Osteoblast (primary cell): ENCODE data around the gene GCK. TPM values are rescaled to one million over a fixed set of nuclear protein-coding genes. Genes with fewer than 3 reads are reported as not detected.

Source experiments
- DNase-seq: peaks from one replicate; pipeline ENCODE4 v3.0.0; 2011; ENCODE audit warnings: low spot score, mixed read lengths; ENCODE audit not compliant: insufficient read length; ENCODE audit errors: missing footprints
- H2AFZ ChIP-seq: 2 replicates; pipeline ENCODE4 v1.6.0; 2011; ENCODE audit warnings: mild to moderate bottlenecking, low read length
- H3K27ac ChIP-seq: 2 replicates; pipeline ENCODE4 v1.5.1; 2011; ENCODE audit warnings: mild to moderate bottlenecking, low read depth, low read length, moderate library complexity
- H3K27me3 ChIP-seq: 2 replicates; pipeline ENCODE4 v1.6.0; 2012; ENCODE audit warnings: mild to moderate bottlenecking, control low read depth, inconsistent platforms, low read length, moderate library complexity; ENCODE audit not compliant: insufficient read depth
- H3K36me3 ChIP-seq: 2 replicates; pipeline ENCODE4 v1.5.1; 2011; ENCODE audit warnings: mild to moderate bottlenecking, low read length, control low read depth, moderate library complexity; ENCODE audit not compliant: insufficient read depth
- H3K4me1 ChIP-seq: 2 replicates; pipeline ENCODE4 v1.5.1; 2011; ENCODE audit warnings: mild to moderate bottlenecking, low read length, control low read depth, moderate library complexity; ENCODE audit not compliant: insufficient read depth
- H3K4me2 ChIP-seq: 2 replicates; pipeline ENCODE4 v1.6.0; 2011; ENCODE audit warnings: mild to moderate bottlenecking, low read length; ENCODE audit not compliant: insufficient read depth
- H3K4me3 ChIP-seq: fragments of 200-600 bp; sonication (generic); 3 replicates; pipeline ENCODE4 v1.5.1; 2012; ENCODE audit warnings: mild to moderate bottlenecking, low read length, inconsistent platforms; ENCODE audit not compliant: insufficient read depth
- H3K79me2 ChIP-seq: 2 replicates; pipeline ENCODE4 v1.6.0; 2012; ENCODE audit warnings: mild to moderate bottlenecking, low read length, control low read depth, inconsistent platforms; ENCODE audit not compliant: insufficient read depth
- H3K9me3 ChIP-seq: 2 replicates; pipeline ENCODE4 v1.5.1; 2011; ENCODE audit warnings: low read depth, low read length, control low read depth
- H4K20me1 ChIP-seq: 2 replicates; pipeline ENCODE4 v1.6.0; 2012; ENCODE audit warnings: mild to moderate bottlenecking, low read length, control low read depth; ENCODE audit not compliant: insufficient read depth
- total RNA-seq: library from RNA; depleted of rRNA; stranded (reverse); fragments of >200 nt; gene quantifications from 2 replicates; pipeline ENCODE4 v1.2.3, GENCODE V29; 2012
- TF ChIP-seq, protein P1 (sequence below): IDR thresholded peaks from 2 replicates; pipeline ENCODE4 v1.5.1; 2011; ENCODE audit warnings: mild to moderate bottlenecking, low read depth, low read length, moderate library complexity; ENCODE audit errors: extremely low read depth

GCK gene
- total RNA-seq, 1 donor: not detected

- H3K36me3 ChIP-seq: no peaks in the 10 kb centered on the region
- peaks cover 8% of the 10 kb centered on the region for H3K27me3 ChIP-seq
- no peak overlapping the region for H3K27ac ChIP-seq
- no peak overlapping the region for H2AFZ ChIP-seq
- no peaks in the 10 kb centered on the region for H4K20me1 ChIP-seq
- H3K4me2 ChIP-seq: no peak overlapping the region
- H3K4me1 ChIP-seq: no peaks in the 10 kb centered on the region
- H3K4me3 ChIP-seq: no peak overlapping the region
- TF ChIP-seq, protein P1, sequence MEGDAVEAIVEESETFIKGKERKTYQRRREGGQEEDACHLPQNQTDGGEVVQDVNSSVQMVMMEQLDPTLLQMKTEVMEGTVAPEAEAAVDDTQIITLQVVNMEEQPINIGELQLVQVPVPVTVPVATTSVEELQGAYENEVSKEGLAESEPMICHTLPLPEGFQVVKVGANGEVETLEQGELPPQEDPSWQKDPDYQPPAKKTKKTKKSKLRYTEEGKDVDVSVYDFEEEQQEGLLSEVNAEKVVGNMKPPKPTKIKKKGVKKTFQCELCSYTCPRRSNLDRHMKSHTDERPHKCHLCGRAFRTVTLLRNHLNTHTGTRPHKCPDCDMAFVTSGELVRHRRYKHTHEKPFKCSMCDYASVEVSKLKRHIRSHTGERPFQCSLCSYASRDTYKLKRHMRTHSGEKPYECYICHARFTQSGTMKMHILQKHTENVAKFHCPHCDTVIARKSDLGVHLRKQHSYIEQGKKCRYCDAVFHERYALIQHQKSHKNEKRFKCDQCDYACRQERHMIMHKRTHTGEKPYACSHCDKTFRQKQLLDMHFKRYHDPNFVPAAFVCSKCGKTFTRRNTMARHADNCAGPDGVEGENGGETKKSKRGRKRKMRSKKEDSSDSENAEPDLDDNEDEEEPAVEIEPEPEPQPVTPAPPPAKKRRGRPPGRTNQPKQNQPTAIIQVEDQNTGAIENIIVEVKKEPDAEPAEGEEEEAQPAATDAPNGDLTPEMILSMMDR: no peak
- DNase-seq: peak; percentile 74
- no peaks in the 10 kb centered on the region for H3K79me2 ChIP-seq
- no peaks in the 10 kb centered on the region for H3K9me3 ChIP-seq
These were observed 38.8 kb downstream of the GCK start for GRCh38 chr7:44150466-44150832.

DNA sequence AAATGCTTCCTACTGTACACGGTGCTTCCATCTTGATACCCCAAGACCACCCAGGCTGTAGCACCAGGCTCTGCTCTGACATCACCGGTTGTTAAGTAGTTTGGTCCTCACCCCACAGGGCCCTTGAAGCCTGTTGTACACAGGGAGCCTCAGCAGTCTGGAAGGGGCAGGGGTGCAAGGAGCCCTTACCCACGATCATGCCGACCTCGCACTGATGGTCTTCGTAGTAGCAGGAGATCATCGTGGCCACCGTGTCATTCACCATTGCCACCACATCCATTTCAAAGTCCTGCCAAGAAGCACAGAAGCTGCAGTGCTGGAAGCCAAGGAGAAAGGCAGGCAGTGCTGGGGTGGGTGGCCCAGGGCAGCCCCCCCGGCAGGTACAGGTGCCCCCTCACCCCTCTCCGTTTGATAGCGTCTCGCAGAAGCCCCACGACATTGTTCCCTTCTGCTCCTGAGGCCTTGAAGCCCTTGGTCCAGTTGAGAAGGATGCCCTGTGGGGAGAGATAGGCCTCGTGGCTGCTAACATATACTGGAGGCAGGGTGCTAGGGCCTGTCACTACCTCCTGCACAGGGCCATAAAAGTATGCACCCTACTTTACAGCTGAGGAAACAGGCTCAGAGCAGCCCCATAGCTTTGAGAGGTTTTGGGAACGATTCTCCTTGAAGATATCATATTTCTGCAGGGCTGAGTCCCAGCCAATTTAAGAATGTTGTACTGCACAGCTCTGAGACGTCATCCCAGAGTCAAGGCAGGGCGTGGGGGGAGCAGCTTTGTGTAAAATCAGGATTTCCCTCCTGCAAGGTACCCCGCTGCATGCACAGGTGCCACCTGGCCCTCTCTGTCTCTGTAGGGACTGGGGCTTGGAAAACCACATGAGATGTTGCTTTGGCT is 39.4 kb downstream of the GCK start:
- peak; percentile 89 for DNase-seq
- no peaks in the 10 kb centered on the region for H4K20me1 ChIP-seq
- no peak overlapping the region for H2AFZ ChIP-seq
- TF ChIP-seq, protein P1: no peak
- H3K4me3 ChIP-seq: no peak overlapping the region
- no peaks in the 10 kb centered on the region for H3K79me2 ChIP-seq
- H3K4me1 ChIP-seq: no peaks in the 10 kb centered on the region
- no peak overlapping the region for H3K4me2 ChIP-seq
- peaks cover 14% of the 10 kb centered on the region for H3K27me3 ChIP-seq
- H3K27ac ChIP-seq: no peak overlapping the region
- no peaks in the 10 kb centered on the region for H3K36me3 ChIP-seq
- H3K9me3 ChIP-seq: no peaks in the 10 kb centered on the region

- TF ChIP-seq, protein P1: no peak
- H4K20me1 ChIP-seq: no peaks in the 10 kb centered on the region
- no peaks in the 10 kb centered on the region for H3K79me2 ChIP-seq
- no peak overlapping the region for H3K4me2 ChIP-seq
- H3K4me3 ChIP-seq: no peak overlapping the region
- peaks cover 15% of the 10 kb centered on the region for H3K27me3 ChIP-seq
- no peaks in the 10 kb centered on the region for H3K36me3 ChIP-seq
- H3K9me3 ChIP-seq: no peaks in the 10 kb centered on the region
- no peaks in the 10 kb centered on the region for H3K4me1 ChIP-seq
- no peak for DNase-seq
- H3K27ac ChIP-seq: no peak overlapping the region
- no peak overlapping the region for H2AFZ ChIP-seq
These were observed 40.2 kb downstream of the GCK start for GRCh38 chr7:44148961-44149536.

GRCh38 chr7:44148166-44148565 is 41.1 kb downstream of the GCK start:
- Histone ChIP-seq H3K27me3 (peaks cover 15% of the 10 kb centered on the region), H3K4me3 (no peak overlapping the region), H4K20me1 (no peaks in the 10 kb centered on the region), H3K27ac (no peak overlapping the region), H3K36me3 (no peaks in the 10 kb centered on the region), H3K4me1 (no peaks in the 10 kb centered on the region), H3K4me2 (no peak overlapping the region), H2AFZ (no peak overlapping the region), H3K79me2 (no peaks in the 10 kb centered on the region), H3K9me3 (no peaks in the 10 kb centered on the region)
- no peak for DNase-seq
- TF ChIP-seq, protein P1: no peak
